ENCODE measurements around the gene SFTPA1.
"Not testable (repeated sequence)": the region's sequence is repeated elsewhere in the genome, so short reads cannot be mapped to it uniquely, and the experiment has no call there.

SFTPA1 gene

DNA sequence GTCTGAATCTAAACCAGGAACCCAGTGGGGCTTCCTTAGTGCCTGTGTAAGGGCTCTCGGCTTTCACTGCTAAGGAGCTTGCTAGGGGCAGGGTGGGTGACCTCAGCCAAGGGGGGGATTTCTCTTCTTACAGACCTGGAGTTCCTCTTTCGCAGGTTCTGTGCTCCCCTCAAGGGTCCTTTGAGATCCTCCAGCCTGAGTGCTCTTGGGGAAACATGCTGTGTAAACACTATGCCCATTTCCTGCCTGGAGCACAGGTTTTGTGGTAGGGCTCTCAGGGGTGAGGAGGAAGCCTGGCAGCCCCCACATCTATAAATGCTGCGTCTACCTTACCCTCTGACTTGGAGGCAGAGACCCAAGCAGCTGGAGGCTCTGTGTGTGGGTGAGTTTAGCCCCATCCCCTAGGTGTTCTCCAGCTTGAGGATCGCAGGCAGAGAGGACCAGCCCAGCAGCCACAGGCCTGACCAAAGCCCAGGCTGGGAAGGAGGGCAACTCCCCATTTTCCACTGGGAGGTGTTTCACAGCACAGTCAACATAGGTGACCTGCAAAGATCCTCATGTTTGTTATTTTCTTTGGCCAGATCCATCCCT lies at the start of gene SFTPA1:
Gene SFTPA1 (plus strand): TSS at position 339 of the 591 bp plus-strand sequence. CDS start 887 bp downstream, outside the sequence.
- no peak for DNase-seq

DNA sequence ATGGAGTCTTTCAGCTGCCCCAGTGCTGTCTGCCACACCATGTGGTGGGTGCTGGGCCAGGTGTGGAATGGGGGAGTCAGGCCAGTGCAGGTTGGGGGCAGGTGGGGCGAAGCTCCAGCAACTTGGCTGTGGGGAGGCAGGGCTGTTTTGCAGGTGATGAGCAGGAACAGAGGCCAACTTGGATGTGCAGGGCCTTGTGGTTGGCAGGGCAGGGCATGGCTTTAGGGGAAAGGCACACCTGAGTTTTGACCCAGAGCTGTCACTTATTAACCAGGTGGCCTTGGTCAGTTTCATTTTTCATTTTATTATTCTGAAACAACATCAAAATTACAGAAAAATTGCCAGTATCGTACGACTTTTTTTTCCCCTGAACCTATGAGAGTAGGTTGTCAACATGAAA lies 49.5 kb upstream of the SFTPA1 start:
- no peak for DNase-seq

DNA sequence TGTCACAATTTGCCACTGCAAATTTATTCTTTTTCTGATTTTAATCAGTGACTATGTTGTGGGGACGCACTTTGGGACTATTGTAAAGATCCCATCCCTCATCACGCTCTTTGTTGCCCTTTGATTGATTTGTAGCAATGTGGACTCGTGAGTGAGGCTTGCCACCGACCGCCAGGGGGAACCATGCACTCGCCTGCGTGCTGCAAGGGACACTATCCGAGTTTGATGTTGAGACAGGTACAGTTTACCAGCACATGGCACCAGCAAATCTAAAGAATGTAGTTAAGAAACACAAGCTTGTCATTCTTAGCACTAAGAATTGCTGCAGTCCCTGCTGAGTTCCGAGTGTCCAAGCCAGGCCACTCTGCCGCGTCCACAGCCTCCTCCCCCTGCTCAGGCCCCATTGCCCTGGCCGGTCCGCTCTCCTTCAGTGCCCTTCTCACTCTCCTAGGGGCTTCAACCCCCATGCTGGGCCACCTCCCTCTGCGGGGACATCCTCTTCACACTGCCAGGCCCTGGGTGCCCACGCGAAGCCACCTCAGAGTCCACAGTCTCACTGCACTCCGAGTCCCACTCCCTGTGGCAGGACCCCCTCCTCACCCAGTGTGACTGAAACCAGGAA lies 48.5 kb upstream of the SFTPA1 start:
- DNase-seq, result peak; percentile 27

DNA sequence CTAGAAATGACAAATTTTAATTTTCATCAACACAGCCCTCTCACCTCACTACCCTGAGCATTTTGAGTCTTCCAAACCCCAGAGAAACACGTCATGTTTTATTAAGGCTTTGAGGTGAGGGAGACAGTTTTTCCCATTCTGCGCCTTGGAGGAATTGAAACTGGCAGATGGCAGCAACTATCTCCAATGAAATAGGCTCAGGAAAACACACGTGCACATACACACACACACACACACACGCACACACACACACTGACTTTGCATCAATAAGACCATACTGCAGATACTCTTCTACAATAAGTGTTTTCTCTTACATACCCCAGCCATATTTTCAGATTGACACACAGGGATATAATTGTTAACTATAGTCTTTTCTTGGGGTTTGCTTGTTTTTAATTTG lies 47.3 kb upstream of the SFTPA1 start:
- no peak for DNase-seq

DNA sequence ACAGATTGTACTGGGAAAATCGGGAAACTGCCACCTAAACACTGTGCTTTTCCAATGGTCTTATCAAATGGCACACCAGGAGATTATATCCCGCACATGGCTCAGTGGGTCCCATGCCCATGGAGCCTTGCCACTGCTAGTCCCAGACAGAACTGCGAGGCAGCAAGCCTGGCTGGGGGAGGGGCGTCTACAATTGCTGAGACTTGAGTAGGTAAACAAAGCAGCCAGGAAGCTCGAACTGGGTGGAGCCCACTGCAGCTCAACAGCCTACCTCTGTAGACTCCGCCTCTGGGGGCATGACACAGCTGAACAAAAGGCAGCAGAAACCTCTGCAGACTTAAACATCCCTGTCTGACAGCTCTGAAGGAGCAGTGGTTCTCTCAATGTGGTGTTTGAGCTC lies 40.1 kb upstream of the SFTPA1 start:
- not testable (repeated sequence) for DNase-seq

DNA sequence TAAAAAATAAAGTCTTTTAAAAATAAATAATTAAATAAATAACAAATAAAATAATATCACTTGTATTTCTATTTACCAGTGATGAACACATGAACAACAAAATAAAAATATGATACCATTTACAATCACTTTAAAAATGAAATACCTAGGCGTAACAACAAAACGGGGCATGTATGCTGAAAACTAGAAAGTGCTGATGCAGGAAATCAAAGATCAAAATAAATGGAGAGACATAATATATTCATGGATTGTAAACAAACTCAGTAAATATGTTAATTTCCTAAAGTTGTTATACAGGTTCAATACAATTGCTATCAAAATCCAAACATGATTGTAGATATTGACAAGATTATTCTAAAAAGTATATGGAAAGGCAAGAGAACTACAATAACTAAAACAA lies 31.4 kb upstream of the SFTPA1 start:
- no peak for DNase-seq

DNA sequence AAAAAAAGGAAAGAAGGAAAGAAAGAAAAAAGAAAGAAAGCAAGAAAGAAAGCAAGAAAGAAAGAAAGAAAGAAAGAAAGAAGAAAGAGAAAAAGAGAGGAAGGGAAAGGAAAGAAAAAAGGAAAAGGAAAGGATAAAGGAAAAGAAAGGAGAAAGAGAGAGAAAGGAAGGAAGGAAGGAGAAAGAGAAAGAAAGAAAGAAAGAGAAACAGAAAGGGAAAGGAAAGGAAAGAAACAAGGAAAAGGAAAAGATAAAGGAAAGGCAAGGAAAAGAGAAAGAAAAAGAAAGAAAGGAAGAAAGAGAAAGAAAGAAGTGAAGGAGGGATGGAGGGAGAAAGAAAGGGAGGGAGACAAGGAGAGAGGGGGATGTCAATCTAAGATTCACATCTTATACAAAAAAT lies 29.7 kb upstream of the SFTPA1 start:
- no peak for DNase-seq

DNA sequence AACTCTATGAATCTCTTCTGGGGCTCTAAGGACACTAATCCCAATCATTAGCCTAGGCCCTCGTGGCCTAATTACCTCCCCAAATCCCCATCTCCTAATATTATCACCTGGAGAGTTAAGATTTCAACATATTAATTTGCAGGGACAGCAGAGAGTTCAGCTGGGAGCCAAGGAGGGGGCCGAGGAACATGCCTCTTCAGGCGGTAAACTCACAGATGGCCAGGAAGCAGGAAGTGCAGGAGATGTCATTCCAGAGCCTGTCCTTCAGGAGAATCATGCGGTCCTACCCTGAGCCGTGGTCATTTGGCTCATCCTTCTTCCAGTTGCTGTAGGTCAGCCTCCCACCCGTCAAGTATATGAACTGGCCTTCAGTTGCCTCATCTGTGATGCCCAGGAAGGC lies 28.6 kb upstream of the SFTPA1 start:
- no peak for DNase-seq

DNA sequence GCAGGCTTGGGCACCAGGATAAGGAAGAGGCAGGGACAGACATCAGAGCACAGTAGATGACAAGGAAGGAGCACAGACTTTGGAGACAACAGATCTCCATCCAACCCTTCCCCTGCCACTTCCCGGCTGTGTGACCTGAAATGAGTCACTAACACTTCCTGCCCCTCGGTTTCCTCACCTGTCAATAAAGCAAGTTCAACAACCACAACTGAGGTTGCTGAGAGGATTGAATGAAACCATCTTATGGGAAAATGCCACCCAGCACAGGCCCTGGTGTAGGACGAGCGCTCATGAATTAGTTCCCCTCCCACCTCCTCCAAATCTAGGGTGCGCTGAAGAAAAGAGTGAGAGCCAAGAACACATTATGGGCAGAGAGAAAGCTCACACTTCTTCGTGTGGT lies 27.8 kb upstream of the SFTPA1 start:
- DNase-seq, result not testable (repeated sequence)

DNA sequence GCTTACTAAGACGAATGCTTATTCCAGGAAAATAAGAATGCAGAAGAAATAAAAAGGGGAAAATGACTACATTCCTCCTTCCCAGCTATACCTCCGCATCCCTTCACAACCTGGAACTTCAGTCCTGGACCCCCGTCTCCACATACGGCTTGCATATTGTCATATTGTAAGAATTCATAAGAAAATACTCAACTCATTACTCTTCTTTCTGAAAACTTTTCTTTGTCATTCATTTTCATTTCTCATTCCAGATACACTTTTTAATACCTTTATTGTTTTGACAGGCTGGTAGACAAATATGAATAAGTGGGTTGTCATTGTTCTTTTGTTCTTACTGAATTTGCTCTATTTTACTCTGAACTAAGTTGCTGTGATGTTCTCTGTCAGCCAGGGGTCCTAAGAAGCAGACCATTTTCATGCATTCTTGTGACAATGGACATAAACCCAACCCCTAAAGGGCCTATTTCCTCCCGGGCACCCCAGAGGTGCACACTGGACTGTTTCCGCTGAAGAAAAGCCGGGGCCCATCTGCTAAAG lies 27.2 kb upstream of the SFTPA1 start:
- no peak for DNase-seq

DNA sequence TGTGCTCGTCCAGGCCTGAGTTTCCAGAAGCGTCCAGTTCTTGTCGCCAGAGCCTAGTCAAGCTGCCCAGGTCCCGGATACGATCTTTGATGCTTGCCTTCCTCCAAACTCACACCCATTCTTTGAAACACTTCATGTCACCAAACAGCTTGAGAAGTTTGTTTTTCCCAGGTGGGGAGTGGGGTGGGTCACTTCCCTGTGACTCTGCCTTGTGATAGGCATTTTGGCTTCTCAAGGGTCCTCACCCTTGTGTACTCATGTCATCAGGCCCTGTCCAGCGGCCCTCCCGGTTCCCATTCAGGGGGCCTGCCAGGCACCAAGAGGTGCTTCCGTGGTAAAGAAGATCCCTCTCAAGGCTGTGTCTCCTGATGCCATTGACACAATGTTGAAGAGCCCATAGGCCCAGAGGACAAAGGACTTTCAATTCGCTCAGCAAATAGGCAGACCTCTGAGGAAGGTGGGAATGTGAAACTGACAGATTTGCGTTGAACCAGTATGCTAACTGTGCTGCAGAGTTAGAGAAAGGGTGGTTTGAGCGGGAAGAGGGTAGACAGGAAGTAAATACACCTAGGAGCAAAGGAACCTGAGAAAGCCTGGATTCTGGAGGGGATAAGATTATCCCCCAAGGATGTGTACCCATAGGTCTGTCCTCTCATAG lies 24.7 kb upstream of the SFTPA1 start:
- DNase-seq, result no peak

DNA sequence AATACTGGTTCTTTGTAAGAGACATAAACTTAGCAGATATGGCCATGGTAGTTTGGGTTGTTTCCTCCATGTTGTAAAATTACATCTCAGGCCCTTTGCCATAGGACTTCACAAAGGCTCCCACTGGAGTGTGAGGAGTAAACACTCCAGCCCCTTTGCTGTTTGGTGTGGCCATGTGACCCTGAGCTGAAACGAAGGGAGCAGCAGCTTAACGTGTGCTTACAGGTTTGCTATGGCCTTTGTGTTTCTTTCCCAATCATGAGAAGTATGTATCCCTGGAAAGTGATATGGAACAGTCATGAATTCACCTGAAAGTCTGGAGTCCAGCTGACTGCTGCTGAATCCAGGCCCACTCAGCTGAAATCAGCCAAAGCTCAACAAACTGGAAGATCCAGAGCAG lies 23.8 kb upstream of the SFTPA1 start:
- DNase-seq, result no peak

DNA sequence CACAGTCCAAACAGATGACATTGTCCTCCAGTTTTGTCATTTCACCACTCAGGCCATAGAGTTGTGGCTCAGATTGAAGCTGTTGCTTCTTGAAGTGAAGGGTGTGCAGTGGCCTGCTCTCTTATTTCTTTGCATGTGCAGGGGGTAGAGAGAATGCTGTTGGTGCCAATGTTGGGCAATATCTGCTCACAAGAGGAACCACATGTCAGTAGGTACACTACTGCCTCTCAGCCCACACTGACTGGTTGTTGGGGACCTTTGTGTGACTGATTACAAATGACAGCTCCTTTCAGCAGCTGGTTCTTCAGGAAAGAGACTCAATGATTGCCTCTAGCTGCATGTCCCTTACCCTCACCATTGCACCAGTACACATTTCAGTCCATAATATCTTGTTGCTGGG lies 21.9 kb upstream of the SFTPA1 start:
- no peak for DNase-seq

DNA sequence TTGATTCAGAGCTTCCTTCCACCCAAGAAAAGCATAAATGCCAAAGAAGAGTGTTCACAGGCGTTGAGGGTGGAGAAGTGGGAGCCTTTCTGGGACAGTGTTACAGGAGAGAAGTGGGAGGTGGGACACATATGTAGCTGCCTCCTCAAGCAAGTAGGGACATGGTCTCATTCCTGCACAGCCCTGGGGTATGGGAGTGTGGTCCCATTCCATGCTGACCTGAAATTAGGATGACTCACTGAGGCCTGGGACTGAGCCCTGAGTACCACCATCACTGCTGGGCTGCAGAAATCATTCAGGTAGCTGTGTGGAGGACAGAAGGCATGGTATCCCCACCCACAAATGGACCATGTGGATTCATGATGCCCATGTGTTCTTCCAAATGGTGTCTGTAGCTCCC lies 17.4 kb upstream of the SFTPA1 start:
- no peak for DNase-seq

DNA sequence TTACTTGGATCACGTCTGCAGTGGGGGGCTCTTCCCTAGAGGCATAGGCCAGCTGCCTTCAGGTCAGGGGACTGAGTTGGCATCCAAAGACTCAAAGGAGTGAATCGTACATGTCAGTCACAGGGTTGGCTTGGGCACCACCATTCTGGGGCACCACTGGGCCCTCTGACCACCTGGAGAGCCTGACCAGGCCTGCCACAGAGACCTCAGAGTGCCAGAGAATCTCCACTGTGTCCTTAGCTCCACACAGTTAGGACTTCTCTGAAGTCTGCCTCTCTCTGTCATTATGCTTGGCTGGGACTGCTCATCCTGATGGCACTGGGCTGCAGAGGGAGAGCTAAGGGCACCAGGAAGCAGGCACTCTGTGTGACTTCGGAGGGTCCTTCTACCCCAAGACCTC lies 16.2 kb upstream of the SFTPA1 start:
- DNase-seq, result not testable (repeated sequence)

DNA sequence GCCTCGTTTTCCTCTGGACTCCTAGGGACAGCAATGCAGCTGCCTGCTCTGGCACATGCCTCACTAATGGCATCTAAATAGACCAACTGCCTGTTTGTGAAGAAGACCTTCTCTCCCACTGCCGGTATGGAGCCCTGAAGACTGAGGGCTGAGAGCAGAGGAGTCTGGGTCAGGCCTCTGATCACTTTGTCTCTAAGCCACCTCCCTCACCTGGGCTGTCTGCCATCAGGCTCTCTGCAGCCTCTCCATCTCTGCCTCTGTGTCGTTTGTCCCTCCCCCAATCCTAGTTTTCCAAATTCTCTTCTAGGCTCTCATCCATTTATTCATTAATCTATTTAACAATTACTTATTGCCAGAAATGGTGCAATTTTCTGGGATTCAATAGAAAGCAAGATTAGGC lies 15.2 kb upstream of the SFTPA1 start:
- DNase-seq, result no peak

DNA sequence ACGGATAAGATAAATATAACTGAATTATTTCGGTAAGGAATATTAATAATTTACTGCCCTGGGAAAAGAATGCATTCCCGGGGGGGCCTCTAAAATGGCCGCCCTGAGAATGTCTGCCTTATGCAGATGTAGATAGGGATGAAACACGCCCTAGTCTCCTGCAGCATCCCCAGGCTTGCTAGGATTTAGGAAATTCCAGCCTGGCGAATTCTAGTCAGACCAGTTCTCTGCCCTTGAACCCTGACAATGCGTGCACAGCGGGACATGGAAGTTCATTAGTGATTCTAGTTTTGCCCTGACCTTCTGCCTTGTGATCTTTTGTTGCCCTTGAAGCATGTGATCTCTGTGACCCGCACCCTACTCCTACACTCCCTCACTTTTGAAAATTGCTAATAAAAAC lies 11.1 kb upstream of the SFTPA1 start:
- DNase-seq, result not testable (repeated sequence)

DNA sequence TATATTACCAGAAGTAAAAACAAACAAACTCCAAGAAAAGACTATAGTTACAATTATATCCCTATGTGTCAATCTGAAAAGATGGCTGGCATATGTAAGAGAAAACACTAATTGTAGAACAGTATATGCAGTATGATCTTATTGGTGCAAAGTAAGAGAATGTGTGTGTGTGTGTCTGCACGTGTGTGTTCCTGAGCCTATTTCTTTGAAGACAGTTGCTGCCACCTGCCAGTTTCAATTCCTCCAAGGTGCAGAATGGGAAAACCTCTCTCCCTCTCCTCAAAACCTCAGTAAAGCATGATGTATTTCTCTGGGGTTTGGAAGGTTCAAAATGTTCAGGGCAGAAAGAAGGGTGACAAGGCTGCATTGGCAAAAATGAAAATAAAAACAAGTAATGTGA lies 8.8 kb upstream of the SFTPA1 start:
- no peak for DNase-seq

DNA sequence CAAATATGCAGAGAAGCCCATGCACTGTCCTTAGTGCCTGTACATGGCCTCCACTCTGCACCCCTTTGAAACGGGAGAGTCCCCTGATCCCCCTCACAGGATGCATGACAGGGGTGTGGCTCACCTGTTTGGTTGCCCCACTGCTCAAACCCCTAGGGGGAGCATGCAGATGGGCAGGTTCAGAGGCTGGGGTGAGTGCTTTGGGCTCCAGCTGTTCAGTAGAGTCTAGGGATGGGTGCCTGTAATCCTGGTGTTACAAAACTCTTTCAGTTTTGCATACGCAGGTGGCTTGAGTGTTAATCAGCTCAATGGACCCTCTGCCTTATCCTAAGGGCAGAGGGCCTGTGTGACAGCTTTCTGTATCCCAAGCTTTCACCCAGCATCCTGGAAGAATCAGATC lies 7.8 kb upstream of the SFTPA1 start:
- DNase-seq, result no peak

DNA sequence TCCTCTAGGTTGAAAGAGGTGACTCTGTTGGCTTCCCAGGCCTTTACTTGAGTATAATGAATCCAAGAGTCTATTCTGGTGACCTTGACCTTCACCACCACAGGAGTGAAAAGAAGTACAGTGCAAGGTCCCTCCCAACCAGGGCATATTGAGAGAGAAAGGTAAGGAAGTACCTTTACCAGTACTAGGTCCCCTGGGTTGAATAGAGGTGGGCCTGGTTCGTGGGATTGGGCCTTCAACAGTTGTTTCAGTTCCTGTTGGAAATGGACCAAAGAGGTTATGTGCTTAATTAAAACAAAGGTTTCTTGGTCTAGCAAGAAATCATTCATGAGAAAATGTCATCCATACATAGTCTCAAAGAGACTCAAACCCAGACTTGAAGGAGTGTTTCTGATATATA lies 6.4 kb upstream of the SFTPA1 start:
- no peak for DNase-seq

DNA sequence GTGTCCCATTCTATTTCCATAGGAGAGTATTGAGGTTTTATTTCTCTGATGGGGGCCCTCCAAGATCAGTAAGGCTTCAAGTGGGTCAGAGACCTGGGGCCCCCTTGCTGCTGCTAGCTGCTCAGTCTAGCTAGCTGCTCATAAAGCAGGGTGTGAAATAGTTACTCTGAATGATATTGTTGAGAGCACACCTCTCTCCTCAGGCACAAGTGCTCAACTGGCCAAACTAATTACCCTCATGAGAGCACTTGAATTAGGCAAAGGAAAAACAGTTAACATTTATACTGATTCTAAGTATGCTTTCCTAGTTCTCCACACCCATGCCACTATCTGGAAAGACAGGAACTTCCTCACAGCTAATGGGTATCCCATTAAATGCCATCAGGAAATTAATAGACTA lies 5.4 kb upstream of the SFTPA1 start:
- DNase-seq, result no peak

DNA sequence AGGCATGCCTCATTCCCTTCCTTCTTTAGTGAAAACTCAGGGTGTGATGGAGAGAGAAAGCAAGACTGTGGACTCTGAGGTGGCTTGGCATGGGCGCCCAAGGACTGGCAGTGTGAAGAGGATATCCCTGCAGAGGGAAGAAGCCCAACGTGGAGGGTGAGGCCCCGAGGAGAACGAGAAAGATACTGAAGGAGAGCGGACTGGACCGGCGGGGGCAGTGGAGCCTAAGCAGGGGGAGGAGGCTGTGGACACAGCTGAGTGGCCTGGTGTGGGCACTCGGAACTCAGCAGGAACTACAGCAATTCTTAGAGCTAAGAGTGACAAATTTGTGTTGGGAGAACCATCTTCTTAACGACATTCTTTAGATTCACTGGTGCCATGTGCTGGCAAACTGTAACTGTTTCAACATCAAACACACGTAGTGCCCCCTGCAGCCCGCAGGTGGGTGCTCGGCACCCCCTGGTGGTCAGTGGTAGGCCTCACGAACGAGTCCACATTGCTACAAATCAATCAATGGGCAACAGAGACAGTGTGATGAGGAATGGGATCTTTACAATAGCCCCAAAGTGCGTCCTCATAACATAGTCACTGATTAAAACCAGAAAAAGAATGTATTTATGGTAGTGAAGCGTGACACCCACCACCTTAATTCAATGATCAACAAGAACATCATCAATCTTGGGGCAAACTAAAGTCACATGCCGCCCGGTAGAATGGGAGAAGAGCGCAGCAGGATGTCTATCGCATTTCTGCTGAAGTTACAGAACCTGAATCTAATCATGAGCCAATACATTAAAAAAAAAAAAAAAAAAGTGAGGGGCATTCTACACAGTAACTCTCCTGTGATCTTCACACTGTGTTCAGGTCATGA lies 2.0 kb upstream of the SFTPA1 start:
- DNase-seq, result no peak

Measured in activated CD4-positive, alpha-beta T cell treated with anti-CD3 and anti-CD28 coated beads for 1 hour (primary cell).